Neuronal stem cell (in vitro differentiated cells): ENCODE results near the gene SCLT1.

ENCODE experiments used
- DNase-seq: peaks from one replicate; pipeline ENCODE4 v3.0.0-alpha.2; 2013; ENCODE audit warnings: low spot score
- H2AFZ ChIP-seq: one replicate; pipeline ENCODE4 v1.6.1; 2013; ENCODE audit warnings: mild to moderate bottlenecking, low read length, inconsistent platforms
- H2AK5ac ChIP-seq: 2 replicates; pipeline ENCODE4 v1.6.1; 2013; ENCODE audit warnings: low read depth, mild to moderate bottlenecking, inconsistent platforms, low read length, moderate library complexity, mixed read lengths
- H2BK120ac ChIP-seq: 2 replicates; pipeline ENCODE4 v1.6.1; 2013; ENCODE audit warnings: low read depth, mild to moderate bottlenecking, inconsistent platforms, low read length, moderate library complexity, mixed read lengths
- H2BK12ac ChIP-seq: one replicate; pipeline ENCODE4 v1.6.1; 2013; ENCODE audit warnings: low read length, inconsistent platforms
- H2BK15ac ChIP-seq: 2 replicates; pipeline ENCODE4 v1.6.1; 2013; ENCODE audit warnings: mild to moderate bottlenecking, low read length, inconsistent platforms, mixed read lengths
- H2BK5ac ChIP-seq: one replicate; pipeline ENCODE4 v1.6.1; 2013; ENCODE audit warnings: inconsistent platforms, mild to moderate bottlenecking, low read length, moderate library complexity
- H3K14ac ChIP-seq: one replicate; pipeline ENCODE4 v1.6.1; 2013; ENCODE audit warnings: low read length, inconsistent platforms
- H3K18ac ChIP-seq: 2 replicates; pipeline ENCODE4 v1.6.1; 2013; ENCODE audit warnings: low read length, inconsistent platforms
- H3K23ac ChIP-seq: 2 replicates; pipeline ENCODE4 v1.6.1; 2013; ENCODE audit warnings: low read depth, mild to moderate bottlenecking, mixed read lengths, low read length, inconsistent platforms; ENCODE audit not compliant: poor library complexity
- H3K27ac ChIP-seq: replicated peaks from 3 replicates; pipeline ENCODE4 v1.5.1; 2013; ENCODE audit warnings: low read length, inconsistent platforms
- H3K27me3 ChIP-seq, 3 experiments: 2 replicates each; pipeline ENCODE4 v1.6.1; 2013; ENCODE audit warnings: low read length in 3 of 3, mild to moderate bottlenecking in 2 of 3, inconsistent platforms in 1 of 3, low read depth in 1 of 3, mixed read lengths in 1 of 3, moderate library complexity in 1 of 3; ENCODE audit not compliant: control insufficient read depth in 3 of 3, insufficient read depth in 3 of 3
- H3K36me3 ChIP-seq, 2 donors: replicated peaks in 1 of 2; 2 replicates each; pipeline ENCODE4 v1.6.1; 2013; ENCODE audit warnings: low read length in 2 of 2; ENCODE audit not compliant: control insufficient read depth in 2 of 2, insufficient read depth in 2 of 2
- H3K4ac ChIP-seq: 2 replicates; pipeline ENCODE4 v1.6.1; 2013; ENCODE audit warnings: inconsistent platforms, mild to moderate bottlenecking, low read length, moderate library complexity
- H3K4me1 ChIP-seq, 2 donors: 1 replicate in 1 of 2; 2 replicates in 1 of 2; pipeline ENCODE4 v1.6.1; 2013; ENCODE audit warnings: low read length in 2 of 2, low read depth in 1 of 2; ENCODE audit not compliant: control insufficient read depth in 2 of 2, insufficient read depth in 1 of 2
- H3K4me2 ChIP-seq: one replicate; pipeline ENCODE4 v1.6.1; 2013; ENCODE audit warnings: mild to moderate bottlenecking, low read length, inconsistent platforms; ENCODE audit not compliant: insufficient read depth, poor library complexity, severe bottlenecking
- H3K4me3 ChIP-seq, 2 donors: 2 replicates each; pipeline ENCODE4 v1.5.1; 2013; ENCODE audit warnings: low read length in 2 of 2, mild to moderate bottlenecking in 2 of 2, inconsistent platforms in 1 of 2, moderate library complexity in 1 of 2
- H3K79me1 ChIP-seq: one replicate; pipeline ENCODE4 v1.6.1; 2013; ENCODE audit warnings: low read depth, mild to moderate bottlenecking, inconsistent platforms, low read length, moderate library complexity
- H3K9ac ChIP-seq: one replicate; pipeline ENCODE4 v1.6.1; 2013; ENCODE audit warnings: mild to moderate bottlenecking, low read depth, low read length, inconsistent platforms; ENCODE audit not compliant: poor library complexity
- H3K9me3 ChIP-seq, 2 donors: replicated peaks in 1 of 2; 2 replicates each; pipeline versions ENCODE3 to v1.6.1; 2013; ENCODE audit warnings: low read length in 2 of 2, mild to moderate bottlenecking in 2 of 2, inconsistent platforms in 1 of 2, low read depth in 1 of 2, mixed read lengths in 1 of 2, moderate library complexity in 1 of 2; ENCODE audit not compliant: control insufficient read depth in 2 of 2, insufficient read depth in 1 of 2
- H4K8ac ChIP-seq: one replicate; pipeline ENCODE4 v1.6.1; 2013; ENCODE audit warnings: low read depth, mild to moderate bottlenecking, inconsistent platforms, low read length, moderate library complexity
- H4K91ac ChIP-seq: one replicate; pipeline ENCODE4 v1.6.1; 2013; ENCODE audit warnings: low read length, low read depth, mild to moderate bottlenecking, inconsistent platforms; ENCODE audit not compliant: poor library complexity
- WGBS, 2 donors: extraction: QIAGEN DNeasy Blood & Tissue Kit; methylation state at CpG; one replicate each; pipeline ENCODE4 v1.1.7; 2013; ENCODE audit warnings: missing lambda C conversion rate in 2 of 2, mixed read lengths in 1 of 2; ENCODE audit not compliant: insufficient read length in 2 of 2, insufficient replicate concordance in 1 of 2; ENCODE audit errors: extremely low coverage in 2 of 2; 5-methylcytosine and 5-hydroxymethylcytosine counted together

The SCLT1 gene

GRCh38 chr4:129063640-129064039, 29.7 kb downstream of the SCLT1 start:
- Histone ChIP-seq H2BK12ac (no peak overlapping the region), H3K27me3 (no peaks in the 10 kb centered on the region), H2BK120ac (no peak overlapping the region), H2AK5ac (no peak overlapping the region), H2AFZ (no peak overlapping the region), H3K4ac (no peak overlapping the region), H3K23ac (no peak overlapping the region), H4K8ac (no peak overlapping the region), H3K9ac (no peak overlapping the region), H4K91ac (no peak overlapping the region), H3K18ac (no peak overlapping the region), H2BK15ac (no peak overlapping the region), H3K36me3 (peaks cover 8 to 16% of the 10 kb centered on the region in 2 donors), H2BK5ac (no peak overlapping the region), H3K79me1 (no peaks in the 10 kb centered on the region), H3K4me2 (no peak overlapping the region), H3K14ac (no peak overlapping the region), H3K4me1 (no peaks in the 10 kb centered on the region), H3K9me3 (peaks cover 23 to 47% of the 10 kb centered on the region in 2 donors), H3K4me3 (no peak overlapping the region), H3K27ac (no peak overlapping the region)
- no peak for DNase-seq
- WGBS, 2 donors = no CpG with 5 or more reads among the region's 2 CpGs

- WGBS, 2 donors = no CpG with 5 or more reads among the region's 3 CpGs
Observed at GRCh38 chr4:129062580-129062979, 30.8 kb downstream of the SCLT1 start.

GRCh38 chr4:129059028-129059427, 34.3 kb downstream of the SCLT1 start:
- H2AK5ac ChIP-seq = no peak overlapping the region
- no peak overlapping the region for H3K9ac ChIP-seq
- no peak overlapping the region for H3K27ac ChIP-seq
- H4K91ac ChIP-seq = no peak overlapping the region
- DNase-seq = no peak
- H3K9me3 ChIP-seq = peaks cover 38 to 67% of the 10 kb centered on the region in 2 donors
- no peak overlapping the region for H2BK12ac ChIP-seq
- H2BK120ac ChIP-seq = no peak overlapping the region
- H3K23ac ChIP-seq = no peak overlapping the region
- peaks cover 13 to 16% of the 10 kb centered on the region in 2 donors for H3K36me3 ChIP-seq
- no peaks in the 10 kb centered on the region for H3K79me1 ChIP-seq
- no peak overlapping the region for H2BK5ac ChIP-seq
- no peak overlapping the region for H4K8ac ChIP-seq
- no peak overlapping the region for H3K4ac ChIP-seq
- H2AFZ ChIP-seq = no peak overlapping the region
- no peak overlapping the region for H3K4me2 ChIP-seq
- H3K18ac ChIP-seq = no peak overlapping the region
- no peak overlapping the region for H3K4me3 ChIP-seq
- no peak overlapping the region for H3K14ac ChIP-seq
- no peaks in the 10 kb centered on the region for H3K27me3 ChIP-seq
- H2BK15ac ChIP-seq = no peak overlapping the region
- H3K4me1 ChIP-seq = no peaks in the 10 kb centered on the region

More at GRCh38 chr4:129062580-129062979, 30.8 kb downstream of the SCLT1 start:
- H2BK15ac ChIP-seq = no peak overlapping the region
- no peak overlapping the region for H4K8ac ChIP-seq
- H3K18ac ChIP-seq = no peak overlapping the region
- H3K14ac ChIP-seq = no peak overlapping the region
- H2BK120ac ChIP-seq = no peak overlapping the region
- no peak overlapping the region for H4K91ac ChIP-seq
- no peaks in the 10 kb centered on the region for H3K27me3 ChIP-seq
- no peak for DNase-seq
- no peaks in the 10 kb centered on the region for H3K4me1 ChIP-seq
- H2BK5ac ChIP-seq = no peak overlapping the region
- H3K9me3 ChIP-seq = peaks cover 25 to 47% of the 10 kb centered on the region in 2 donors
- no peak overlapping the region for H3K4ac ChIP-seq
- no peak overlapping the region for H3K9ac ChIP-seq
- no peak overlapping the region for H3K4me3 ChIP-seq
- no peak overlapping the region for H2AFZ ChIP-seq
- H3K79me1 ChIP-seq = no peaks in the 10 kb centered on the region
- H3K4me2 ChIP-seq = no peak overlapping the region
- H3K27ac ChIP-seq = no peak overlapping the region
- H2BK12ac ChIP-seq = no peak overlapping the region
- no peak overlapping the region for H3K23ac ChIP-seq
- H3K36me3 ChIP-seq = peaks cover 8 to 16% of the 10 kb centered on the region in 2 donors
- no peak overlapping the region for H2AK5ac ChIP-seq

GRCh38 chr4:129046055-129046959, 47.0 kb downstream of the SCLT1 start:
- Histone ChIP-seq H3K18ac (no peak overlapping the region), H2AK5ac (no peak overlapping the region), H2AFZ (no peak overlapping the region), H3K27me3 (no peaks in the 10 kb centered on the region), H3K36me3 (no peaks in the 10 kb centered on the region), H3K4me2 (no peak overlapping the region), H3K27ac (no peak overlapping the region), H4K91ac (no peak overlapping the region), H3K9me3 (no peaks in the 10 kb centered on the region), H3K23ac (no peak overlapping the region), H2BK120ac (no peak overlapping the region), H3K4me1 (no peaks in the 10 kb centered on the region), H3K9ac (no peak overlapping the region), H4K8ac (no peak overlapping the region), H3K4ac (no peak overlapping the region), H3K4me3 (no peak overlapping the region), H2BK5ac (no peak overlapping the region), H2BK15ac (no peak overlapping the region), H3K14ac (no peak overlapping the region), H2BK12ac (no peak overlapping the region), H3K79me1 (no peaks in the 10 kb centered on the region)
- DNase-seq = no peak
- no CpG with 5 or more reads among the region's 1 CpG for WGBS, 2 donors
